Neuronal stem cell (in vitro differentiated cells): Measurements from ENCODE around the gene ADAMTSL4.

Experiments used
- DNase-seq: peaks from one replicate; pipeline ENCODE4 v3.0.0-alpha.2; 2013; ENCODE audit warnings: low spot score
- H2AFZ ChIP-seq: one replicate; pipeline ENCODE4 v1.6.1; 2013; ENCODE audit warnings: mild to moderate bottlenecking, low read length, inconsistent platforms
- H2AK5ac ChIP-seq: 2 replicates; pipeline ENCODE4 v1.6.1; 2013; ENCODE audit warnings: low read depth, mild to moderate bottlenecking, inconsistent platforms, low read length, moderate library complexity, mixed read lengths
- H2BK120ac ChIP-seq: 2 replicates; pipeline ENCODE4 v1.6.1; 2013; ENCODE audit warnings: low read depth, mild to moderate bottlenecking, inconsistent platforms, low read length, moderate library complexity, mixed read lengths
- H2BK12ac ChIP-seq: one replicate; pipeline ENCODE4 v1.6.1; 2013; ENCODE audit warnings: low read length, inconsistent platforms
- H2BK15ac ChIP-seq: 2 replicates; pipeline ENCODE4 v1.6.1; 2013; ENCODE audit warnings: mild to moderate bottlenecking, low read length, inconsistent platforms, mixed read lengths
- H2BK5ac ChIP-seq: one replicate; pipeline ENCODE4 v1.6.1; 2013; ENCODE audit warnings: inconsistent platforms, mild to moderate bottlenecking, low read length, moderate library complexity
- H3K14ac ChIP-seq: one replicate; pipeline ENCODE4 v1.6.1; 2013; ENCODE audit warnings: low read length, inconsistent platforms
- H3K18ac ChIP-seq: 2 replicates; pipeline ENCODE4 v1.6.1; 2013; ENCODE audit warnings: low read length, inconsistent platforms
- H3K23ac ChIP-seq: 2 replicates; pipeline ENCODE4 v1.6.1; 2013; ENCODE audit warnings: low read depth, mild to moderate bottlenecking, mixed read lengths, low read length, inconsistent platforms; ENCODE audit not compliant: poor library complexity
- H3K27ac ChIP-seq: replicated peaks from 3 replicates; pipeline ENCODE4 v1.5.1; 2013; ENCODE audit warnings: low read length, inconsistent platforms
- H3K27me3 ChIP-seq, 3 experiments: 2 replicates each; pipeline ENCODE4 v1.6.1; 2013; ENCODE audit warnings: low read length in 3 of 3, mild to moderate bottlenecking in 2 of 3, inconsistent platforms in 1 of 3, low read depth in 1 of 3, mixed read lengths in 1 of 3, moderate library complexity in 1 of 3; ENCODE audit not compliant: control insufficient read depth in 3 of 3, insufficient read depth in 3 of 3
- H3K36me3 ChIP-seq, 2 donors: replicated peaks in 1 of 2; 2 replicates each; pipeline ENCODE4 v1.6.1; 2013; ENCODE audit warnings: low read length in 2 of 2; ENCODE audit not compliant: control insufficient read depth in 2 of 2, insufficient read depth in 2 of 2
- H3K4ac ChIP-seq: 2 replicates; pipeline ENCODE4 v1.6.1; 2013; ENCODE audit warnings: inconsistent platforms, mild to moderate bottlenecking, low read length, moderate library complexity
- H3K4me1 ChIP-seq, 2 donors: 1 replicate in 1 of 2; 2 replicates in 1 of 2; pipeline ENCODE4 v1.6.1; 2013; ENCODE audit warnings: low read length in 2 of 2, low read depth in 1 of 2; ENCODE audit not compliant: control insufficient read depth in 2 of 2, insufficient read depth in 1 of 2
- H3K4me2 ChIP-seq: one replicate; pipeline ENCODE4 v1.6.1; 2013; ENCODE audit warnings: mild to moderate bottlenecking, low read length, inconsistent platforms; ENCODE audit not compliant: insufficient read depth, poor library complexity, severe bottlenecking
- H3K4me3 ChIP-seq, 2 donors: 2 replicates each; pipeline ENCODE4 v1.5.1; 2013; ENCODE audit warnings: low read length in 2 of 2, mild to moderate bottlenecking in 2 of 2, inconsistent platforms in 1 of 2, moderate library complexity in 1 of 2
- H3K79me1 ChIP-seq: one replicate; pipeline ENCODE4 v1.6.1; 2013; ENCODE audit warnings: low read depth, mild to moderate bottlenecking, inconsistent platforms, low read length, moderate library complexity
- H3K9ac ChIP-seq: one replicate; pipeline ENCODE4 v1.6.1; 2013; ENCODE audit warnings: mild to moderate bottlenecking, low read depth, low read length, inconsistent platforms; ENCODE audit not compliant: poor library complexity
- H3K9me3 ChIP-seq, 2 donors: replicated peaks in 1 of 2; 2 replicates each; pipeline versions ENCODE3 to v1.6.1; 2013; ENCODE audit warnings: low read length in 2 of 2, mild to moderate bottlenecking in 2 of 2, inconsistent platforms in 1 of 2, low read depth in 1 of 2, mixed read lengths in 1 of 2, moderate library complexity in 1 of 2; ENCODE audit not compliant: control insufficient read depth in 2 of 2, insufficient read depth in 1 of 2
- H4K8ac ChIP-seq: one replicate; pipeline ENCODE4 v1.6.1; 2013; ENCODE audit warnings: low read depth, mild to moderate bottlenecking, inconsistent platforms, low read length, moderate library complexity
- H4K91ac ChIP-seq: one replicate; pipeline ENCODE4 v1.6.1; 2013; ENCODE audit warnings: low read length, low read depth, mild to moderate bottlenecking, inconsistent platforms; ENCODE audit not compliant: poor library complexity
- WGBS, 2 donors: extraction: QIAGEN DNeasy Blood & Tissue Kit; methylation state at CpG; one replicate each; pipeline ENCODE4 v1.1.7; 2013; ENCODE audit warnings: missing lambda C conversion rate in 2 of 2, mixed read lengths in 1 of 2; ENCODE audit not compliant: insufficient read length in 2 of 2, insufficient replicate concordance in 1 of 2; ENCODE audit errors: extremely low coverage in 2 of 2; 5-methylcytosine and 5-hydroxymethylcytosine counted together

Gene ADAMTSL4

GRCh38 chr1:150508982-150509381, 40.2 kb upstream of the ADAMTSL4 start:
- Histone ChIP-seq H3K4me1 (peaks cover 12 to 35% of the 10 kb centered on the region in 2 donors), H3K4ac (no peak overlapping the region), H3K4me3 (no peak overlapping the region), H3K36me3 (peaks cover 17 to 45% of the 10 kb centered on the region in 2 donors), H4K91ac (no peak overlapping the region), H3K9me3 (no peaks in the 10 kb centered on the region), H4K8ac (no peak overlapping the region), H2BK15ac (no peak overlapping the region), H3K79me1 (no peaks in the 10 kb centered on the region), H3K27me3 (no peaks in the 10 kb centered on the region), H2BK12ac (no peak overlapping the region), H2BK120ac (no peak overlapping the region), H2BK5ac (no peak overlapping the region), H2AK5ac (no peak overlapping the region), H3K14ac (no peak overlapping the region), H2AFZ (peak overlapping the region; percentile 6), H3K23ac (no peak overlapping the region), H3K18ac (no peak overlapping the region), H3K4me2 (no peak overlapping the region), H3K27ac (no peak overlapping the region), H3K9ac (no peak overlapping the region)
- WGBS, 2 donors = no CpG with 5 or more reads among the region's 4 CpGs
- DNase-seq = no peak

DNA sequence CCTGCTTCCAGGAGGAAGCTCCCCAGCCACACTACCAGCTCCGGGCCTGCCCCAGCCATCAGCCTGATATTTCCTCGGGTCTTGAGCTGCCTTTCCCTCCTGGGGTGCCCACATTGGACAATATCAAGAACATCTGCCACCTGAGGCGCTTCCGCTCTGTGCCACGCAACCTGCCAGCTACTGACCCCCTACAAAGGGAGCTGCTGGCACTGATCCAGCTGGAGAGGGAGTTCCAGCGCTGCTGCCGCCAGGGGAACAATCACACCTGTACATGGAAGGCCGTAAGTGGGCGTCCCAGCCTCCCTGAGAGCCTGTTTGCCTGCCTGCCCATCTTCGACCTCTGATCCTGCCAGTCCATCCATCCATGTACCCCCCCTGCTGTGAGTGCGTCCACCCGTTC, 37.7 kb upstream of the ADAMTSL4 start:
- no peak overlapping the region for H2BK5ac ChIP-seq
- no peak overlapping the region for H3K4me2 ChIP-seq
- no peak overlapping the region for H3K14ac ChIP-seq
- no peaks in the 10 kb centered on the region for H3K9me3 ChIP-seq
- peak overlapping the region; percentile 51 for H3K23ac ChIP-seq
- no peak overlapping the region for H4K8ac ChIP-seq
- no peak overlapping the region for H3K18ac ChIP-seq
- no peak overlapping the region for H2BK12ac ChIP-seq
- WGBS, 2 donors = no CpG with 5 or more reads among the region's 12 CpGs
- H2AFZ ChIP-seq = no peak overlapping the region
- H4K91ac ChIP-seq = no peak overlapping the region
- no peaks in the 10 kb centered on the region for H3K27me3 ChIP-seq
- no peak overlapping the region for H3K4ac ChIP-seq
- H2AK5ac ChIP-seq = peak overlapping the region; percentile 38
- H2BK120ac ChIP-seq = no peak overlapping the region
- H3K27ac ChIP-seq = no peak overlapping the region
- DNase-seq = no peak
- H2BK15ac ChIP-seq = no peak overlapping the region
- H3K4me3 ChIP-seq = no peak overlapping the region
- peaks cover 8 to 27% of the 10 kb centered on the region in 2 donors for H3K36me3 ChIP-seq
- no peaks in the 10 kb centered on the region for H3K79me1 ChIP-seq
- peak overlapping the region; percentile 38 for H3K9ac ChIP-seq
- peaks cover 11 to 27% of the 10 kb centered on the region in 2 donors for H3K4me1 ChIP-seq

DNA sequence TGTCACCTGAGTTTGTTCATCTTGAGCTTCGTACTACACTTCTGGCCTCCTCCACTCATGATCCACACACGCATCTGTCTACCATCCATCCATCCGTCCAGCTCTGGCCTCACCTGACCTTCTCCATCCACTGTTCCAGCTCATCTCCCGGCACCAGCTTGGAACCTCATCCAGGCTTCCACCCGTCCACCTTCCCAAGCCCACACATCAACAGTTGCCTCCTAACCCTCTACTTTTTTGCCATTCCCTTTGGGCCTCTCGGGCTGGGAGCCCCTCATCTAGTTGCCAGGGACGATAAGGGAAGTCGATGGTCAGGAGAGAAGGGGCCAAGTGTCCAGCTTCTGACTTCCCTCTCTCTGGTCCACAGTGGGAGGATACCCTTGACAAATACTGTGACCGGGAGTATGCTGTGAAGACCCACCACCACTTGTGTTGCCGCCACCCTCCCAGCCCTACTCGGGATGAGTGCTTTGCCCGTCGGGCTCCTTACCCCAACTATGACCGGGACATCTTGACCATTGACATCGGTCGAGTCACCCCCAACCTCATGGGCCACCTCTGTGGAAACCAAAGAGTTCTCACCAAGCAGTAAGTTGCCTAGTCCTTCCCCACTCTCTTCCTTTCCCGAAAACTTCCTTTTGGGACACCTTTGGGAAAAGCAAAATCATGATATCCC, 37.1 kb upstream of the ADAMTSL4 start:
- H3K9me3 ChIP-seq = no peaks in the 10 kb centered on the region
- no peak overlapping the region for H2BK12ac ChIP-seq
- H3K23ac ChIP-seq = peak overlapping the region; percentile 51
- no peak overlapping the region for H4K8ac ChIP-seq
- H2AFZ ChIP-seq = no peak overlapping the region
- no peak overlapping the region for H2BK15ac ChIP-seq
- H4K91ac ChIP-seq = no peak overlapping the region
- H3K79me1 ChIP-seq = no peaks in the 10 kb centered on the region
- no peak overlapping the region for H3K4ac ChIP-seq
- no peak overlapping the region for H3K14ac ChIP-seq
- H3K18ac ChIP-seq = no peak overlapping the region
- DNase-seq = no peak
- H3K36me3 ChIP-seq = peaks cover 5 to 21% of the 10 kb centered on the region in 2 donors
- WGBS, 2 donors = no CpG with 5 or more reads among the region's 17 CpGs
- no peak overlapping the region for H3K4me3 ChIP-seq
- no peak overlapping the region for H3K9ac ChIP-seq
- H3K4me1 ChIP-seq = peaks cover 9 to 23% of the 10 kb centered on the region in 2 donors
- H2BK120ac ChIP-seq = no peak overlapping the region
- no peaks in the 10 kb centered on the region for H3K27me3 ChIP-seq
- no peak overlapping the region for H3K4me2 ChIP-seq
- peak overlapping the region; percentile 38 for H2AK5ac ChIP-seq
- no peak overlapping the region for H3K27ac ChIP-seq
- H2BK5ac ChIP-seq = no peak overlapping the region

DNA sequence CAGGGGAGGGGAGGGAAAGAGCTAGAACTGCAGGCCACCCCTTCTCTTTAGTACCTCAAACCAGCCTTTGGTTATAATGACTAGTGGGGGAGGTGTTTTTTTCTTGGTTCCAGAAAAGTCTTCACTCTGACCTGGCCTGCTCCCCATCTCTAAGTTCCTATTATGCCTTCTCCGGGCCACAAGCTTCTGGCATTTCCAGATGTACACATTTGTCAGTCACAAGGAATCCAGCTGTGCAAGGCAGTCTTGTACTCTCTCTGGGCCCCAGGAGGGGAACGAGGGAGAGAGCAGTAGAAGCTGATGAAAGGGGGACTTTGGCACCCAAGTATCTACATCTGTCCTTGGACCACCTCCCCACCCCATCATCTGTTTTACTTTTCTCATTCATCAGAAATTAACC, 36.4 kb upstream of the ADAMTSL4 start:
- Histone ChIP-seq H3K23ac (no peak overlapping the region), H4K91ac (no peak overlapping the region), H2AK5ac (no peak overlapping the region), H3K4me3 (no peak overlapping the region), H3K9ac (no peak overlapping the region), H2BK5ac (no peak overlapping the region), H2AFZ (no peak overlapping the region), H3K4me2 (no peak overlapping the region), H3K27me3 (no peaks in the 10 kb centered on the region), H3K27ac (no peak overlapping the region), H3K4me1 (peaks cover 6 to 19% of the 10 kb centered on the region in 2 donors), H2BK120ac (no peak overlapping the region), H3K36me3 (peaks cover 5 to 15% of the 10 kb centered on the region in 2 donors), H3K9me3 (no peaks in the 10 kb centered on the region), H3K18ac (no peak overlapping the region), H3K4ac (no peak overlapping the region), H3K14ac (no peak overlapping the region), H3K79me1 (no peaks in the 10 kb centered on the region), H4K8ac (no peak overlapping the region), H2BK12ac (no peak overlapping the region), H2BK15ac (no peak overlapping the region)
- WGBS, 2 donors = no CpG with 5 or more reads among the region's 2 CpGs
- DNase-seq = no peak
